ENCODE data around the gene PSENEN.

The PSENEN gene

GRCh38 chr19:35780717-35781116 lies 35.3 kb downstream of the PSENEN start:
- Histone ChIP-seq H3K4me1 (ENCODE audit: control insufficient read depth, insufficient read depth, low read length) (peaks cover 7% of the 10 kb centered on the region), H3K9me3 (ENCODE audit: control insufficient read depth, insufficient read depth, low read depth, low read length) (no peaks in the 10 kb centered on the region), H3K36me3 (ENCODE audit: control insufficient read depth in 2 of 2, insufficient read depth in 1 of 2, low read length in 2 of 2) (peaks cover 43 to 44% of the 10 kb centered on the region in 2 experiments), H3K27ac (ENCODE audit: extremely low read depth, low read depth, low read length) (no peak overlapping the region), H3K4me3 (ENCODE audit: low read depth, low read length) (no peak overlapping the region)
- ChIA-PET CTCF (no interaction called here), POLR2A (interaction anchor here (1.1 to 1.5 kb wide), 2 partner anchors 33 to 40 kb away, joined by 4 read pairs; partner anchors contain the start of gene LIN37)
- TF ChIP-seq ZNF76 (tag by site-specific recombination; IDR thresholded peaks at IDR 0.05; ENCODE audit: borderline replicate concordance, low read depth) (no peak), ATF2 (tag by site-specific recombination; IDR thresholded peaks at IDR 0.05; ENCODE audit: low read depth) (no peak), ZNF501 (tag by site-specific recombination; IDR thresholded peaks at IDR 0.05) (no peak), BCL11B (tag by site-specific recombination; IDR thresholded peaks at IDR 0.05; ENCODE audit: low read depth) (peak; percentile 68; the same call in 1 of the 2 replicates), ZNF202 (tag by site-specific recombination; IDR thresholded peaks at IDR 0.05; ENCODE audit: borderline replicate concordance) (no peak)

GRCh38 chr19:35781650-35782049 lies 36.2 kb downstream of the PSENEN start:
- ChIA-PET CTCF (interaction anchor here (0.6 kb wide), 1 partner anchor 33 kb away, joined by 3 read pairs; the partner anchor contains the start of gene LIN37), POLR2A (interaction anchor here (0.9 to 1.1 kb wide), 2 partner anchors 8 to 20 kb away, joined by 3 to 8 read pairs; no protein-coding TSS in a partner anchor)
- no peaks in the 10 kb centered on the region; the same call in 1 of the 2 replicates for H3K4me1 ChIP-seq (ENCODE audit: control insufficient read depth, insufficient read depth, low read length)
- no peak overlapping the region for H3K4me3 ChIP-seq (ENCODE audit: low read depth, low read length)
- peaks cover 43 to 48% of the 10 kb centered on the region in 2 experiments for H3K36me3 ChIP-seq (ENCODE audit: control insufficient read depth in 2 of 2, insufficient read depth in 1 of 2, low read length in 2 of 2)
- no peaks in the 10 kb centered on the region for H3K9me3 ChIP-seq (ENCODE audit: control insufficient read depth, insufficient read depth, low read depth, low read length)
- no peak overlapping the region for H3K27ac ChIP-seq (ENCODE audit: extremely low read depth, low read depth, low read length)
- TF ChIP-seq ZBTB6 (tag by site-specific recombination; IDR thresholded peaks at IDR 0.05), result no peak
- no peak for TF ChIP-seq GLI2 (tag by site-specific recombination; IDR thresholded peaks at IDR 0.05; ENCODE audit: borderline replicate concordance, low read depth)
- no peak for TF ChIP-seq ZNF645 (tag by site-specific recombination; IDR thresholded peaks at IDR 0.05)
- no peak for TF ChIP-seq ZNF624 (tag by site-specific recombination; IDR thresholded peaks at IDR 0.05)
- TF ChIP-seq ZNF146 (tag by site-specific recombination; IDR thresholded peaks at IDR 0.05), result no peak
- TF ChIP-seq ZNF692 (tag by site-specific recombination; IDR thresholded peaks at IDR 0.05), result no peak
- no peak for TF ChIP-seq ZNF549 (tag by site-specific recombination; IDR thresholded peaks at IDR 0.05)
- TF ChIP-seq YY1 (tag by site-specific recombination; IDR thresholded peaks at IDR 0.05), result no peak
- peak; percentile 70 for TF ChIP-seq GLIS2 (tag by site-specific recombination; IDR thresholded peaks at IDR 0.05)
- TF ChIP-seq ZNF214 (tag by site-specific recombination; IDR thresholded peaks at IDR 0.05; ENCODE audit: borderline replicate concordance), result no peak
- no peak for TF ChIP-seq ZNF148 (tag by site-specific recombination; IDR thresholded peaks at IDR 0.05; ENCODE audit: borderline replicate concordance)
- TF ChIP-seq KLF10 (tag by site-specific recombination; IDR thresholded peaks at IDR 0.05), result no peak
- no peak for TF ChIP-seq ZXDB (tag by site-specific recombination; IDR thresholded peaks at IDR 0.05)
- TF ChIP-seq KLF8 (tag by site-specific recombination; IDR thresholded peaks at IDR 0.05), result no peak; the same call in 1 of the 2 replicates
- no peak for TF ChIP-seq ZBTB20 (tag by site-specific recombination; IDR thresholded peaks at IDR 0.05)
- no peak for TF ChIP-seq ZBTB44 (tag by site-specific recombination; IDR thresholded peaks at IDR 0.05)
- TF ChIP-seq ZNF335 (tag by site-specific recombination; conservative IDR thresholded peaks at IDR 0.05), result no peak
- no peak for TF ChIP-seq ZNF426 (tag by site-specific recombination; IDR thresholded peaks at IDR 0.05)
- TF ChIP-seq SP3 (tag by site-specific recombination; IDR thresholded peaks at IDR 0.05), result 0 out of 2 replicates have a peak, but pooled peaks have one; percentile 15
- peak; percentile 54 for TF ChIP-seq ZNF341 (tag by site-specific recombination; IDR thresholded peaks at IDR 0.05; ENCODE audit: low read depth)
- TF ChIP-seq ZNF48 (tag by site-specific recombination; IDR thresholded peaks at IDR 0.05), result no peak
